Endothelial cell of umbilical vein (primary cell): ENCODE data around the gene GGNBP2. TPM values are rescaled to one million over a fixed set of nuclear protein-coding genes. Genes with fewer than 3 reads are reported as not detected.

Experiments
- BruUV-seq: library from RNA; stranded (reverse); fragments of 400-500 nt; replicated peaks from 2 replicates; lab custom pipeline; 2021; lab: Mats Ljungman, UMichigan
- CTCF ChIA-PET: fragments of 300-600, 350-600 bp; sonication (Branson Sonifier 250); formaldehyde crosslinking; loops from one replicate; lab custom pipeline; 2021; ENCODE audit warnings: antibody characterized with exemption, inconsistent platforms; lab: Charles Lee
- POLR2A ChIA-PET: fragments of 300-600, 350-600 bp; sonication (Branson Sonifier 250); formaldehyde crosslinking; loops from one replicate; lab custom pipeline; 2021; ENCODE audit warnings: antibody characterized with exemption, inconsistent platforms; lab: Charles Lee
- DNase-seq: peaks from one replicate; pipeline ENCODE4 v3.0.0-alpha.2; 2011; ENCODE audit warnings: low read depth, low spot score
- FAIRE-seq: peaks from 2 replicates; lab custom pipeline; 2011; peaks lifted over from hg19 to GRCh38; lab: Jason Lieb, UNC
- H2AFZ ChIP-seq: 2 replicates; pipeline ENCODE4 v1.6.0; 2012; ENCODE audit warnings: low read depth, low read length, control low read depth, inconsistent platforms
- H3K27ac ChIP-seq: 2 replicates; pipeline ENCODE4 v1.5.1; 2011; ENCODE audit warnings: low read depth, mild to moderate bottlenecking, control low read depth, low read length, moderate library complexity; ENCODE audit not compliant: insufficient read depth
- H3K27me3 ChIP-seq, 2 experiments: 2 replicates each; pipeline versions ENCODE4 v1.6.0 to v1.6.1; 2011; ENCODE audit warnings: low read length in 2 of 2, mixed read lengths in 1 of 2; ENCODE audit not compliant: control insufficient read depth in 2 of 2, insufficient read depth in 2 of 2
- H3K36me3 ChIP-seq, 2 experiments: 2 replicates in 1 of 2; 3 replicates in 1 of 2; pipeline ENCODE4 v1.5.1; 2011; ENCODE audit warnings: low read length in 2 of 2, mild to moderate bottlenecking in 1 of 2, moderate library complexity in 1 of 2; ENCODE audit not compliant: control insufficient read depth in 2 of 2, insufficient read depth in 2 of 2; ENCODE audit errors: extremely low read depth in 1 of 2
- H3K4me1 ChIP-seq: 3 replicates; pipeline ENCODE4 v1.5.1; 2011; ENCODE audit warnings: mild to moderate bottlenecking, low read length; ENCODE audit not compliant: control insufficient read depth, insufficient read depth; ENCODE audit errors: extremely low read depth
- H3K4me2 ChIP-seq: 2 replicates; pipeline ENCODE4 v1.6.1; 2011; ENCODE audit warnings: low read length, control low read depth, mixed read lengths; ENCODE audit not compliant: insufficient read depth
- H3K4me3 ChIP-seq, 3 experiments: fragments of 200-600 bp in 1 of 3; sonication (generic), shearing (Covaris generic) in 1 of 3; replicated peaks in 1 of 3; 2 replicates each; pipeline ENCODE4 v1.5.1; 2011 to 2016; ENCODE audit warnings: control low read depth in 3 of 3, low read length in 3 of 3, mild to moderate bottlenecking in 2 of 3, inconsistent platforms in 1 of 3, low read depth in 1 of 3, moderate library complexity in 1 of 3; ENCODE audit not compliant: insufficient read depth in 1 of 3
- H3K79me2 ChIP-seq: 2 replicates; pipeline ENCODE4 v1.6.0; 2012; ENCODE audit warnings: low read length, inconsistent platforms; ENCODE audit not compliant: control insufficient read depth, insufficient read depth
- H3K9ac ChIP-seq: replicated peaks from 2 replicates; pipeline ENCODE3; 2011; ENCODE audit warnings: low read length, control low read depth; ENCODE audit not compliant: insufficient read depth; ENCODE audit errors: extremely low read depth
- H3K9me1 ChIP-seq: replicated peaks from 3 replicates; pipeline ENCODE4 v1.6.0; 2011; ENCODE audit warnings: mild to moderate bottlenecking, low read length; ENCODE audit not compliant: control insufficient read depth, insufficient read depth; ENCODE audit errors: extremely low read depth
- H3K9me3 ChIP-seq: replicated peaks from 2 replicates; pipeline ENCODE4 v1.5.1; 2012; ENCODE audit warnings: low read length, inconsistent platforms; ENCODE audit not compliant: control insufficient read depth, insufficient read depth
- H4K20me1 ChIP-seq: replicated peaks from 2 replicates; pipeline ENCODE3; 2011; ENCODE audit warnings: mild to moderate bottlenecking, low read length; ENCODE audit not compliant: control insufficient read depth, insufficient read depth; ENCODE audit errors: extremely low read depth
- CTCF ChIP-seq, 2 donors: IDR thresholded peaks; 1 replicate in 1 of 2; 2 replicates in 1 of 2; pipeline ENCODE4 v1.5.1; 2011; ENCODE audit warnings: low read length in 2 of 2, mild to moderate bottlenecking in 2 of 2, moderate library complexity in 2 of 2, control low read depth in 1 of 2, inconsistent platforms in 1 of 2, low read depth in 1 of 2; ENCODE audit not compliant: insufficient read depth in 1 of 2; ENCODE audit errors: extremely low read depth in 1 of 2
- EZH2 ChIP-seq: IDR thresholded peaks from 2 replicates; pipeline ENCODE4 v1.6.1; 2012; ENCODE audit warnings: borderline replicate concordance, low read depth, mild to moderate bottlenecking, moderate library complexity, low read length, inconsistent platforms; ENCODE audit not compliant: severe bottlenecking
- FOS ChIP-seq: IDR thresholded peaks from 2 replicates; pipeline ENCODE4 v1.6.1; 2011; ENCODE audit warnings: mild to moderate bottlenecking, low read length, moderate library complexity, borderline replicate concordance; ENCODE audit not compliant: insufficient read depth
- GATA2 ChIP-seq: IDR thresholded peaks from 2 replicates; pipeline ENCODE4 v1.7.0; 2011; ENCODE audit warnings: low read depth, mild to moderate bottlenecking, moderate library complexity, mixed read lengths, low read length; ENCODE audit not compliant: insufficient read length, insufficient read depth
- JUN ChIP-seq: IDR thresholded peaks from 2 replicates; pipeline ENCODE4 v1.6.1; 2011; ENCODE audit warnings: borderline replicate concordance, low read depth; ENCODE audit not compliant: insufficient read length, insufficient read depth
- MAX ChIP-seq: IDR thresholded peaks from 2 replicates; pipeline ENCODE4 v1.6.1; 2011; ENCODE audit not compliant: insufficient read depth, insufficient read length
- MYC ChIP-seq: IDR thresholded peaks from one replicate; pipeline ENCODE4 v1.6.1; 2011; ENCODE audit warnings: mild to moderate bottlenecking, low read depth, low read length
- POLR2A ChIP-seq: IDR thresholded peaks from 2 replicates; pipeline ENCODE4 v1.6.1; 2012; ENCODE audit warnings: low read depth, mild to moderate bottlenecking, control low read depth, low read length
- POLR2AphosphoS5 ChIP-seq: IDR thresholded peaks from 2 replicates; pipeline ENCODE4 v1.6.1; 2012; ENCODE audit warnings: low read depth, mild to moderate bottlenecking, control low read depth, low read length, moderate library complexity; ENCODE audit not compliant: insufficient read depth
- dilution Hi-C: fragments of 300-500 bp; cut with MboI; formaldehyde crosslinking; loops from one replicate; pipeline ENCODE4 v1.15.0; 2019; ENCODE audit warnings: low sequenced_read_pairs; ENCODE audit not compliant: extremely low pct_ligation_motif_present
- intact Hi-C: fragments of 100-400 bp; cut with micrococcal nuclease; formaldehyde crosslinking; loops from one replicate; pipeline ENCODE4 v1.10.0; 2022
- polyA plus RNA-seq, 4 experiments: library from polyadenylated mRNA; depleted of rRNA in 3 of 4; stranded (reverse) in 3 of 4; unstranded in 1 of 4; fragments of >200 nt; gene quantifications; 2 replicates each; pipeline versions ENCODE4 v1.2.1 to v1.2.3, GENCODE V29; 2011 to 2012; ENCODE audit warnings: missing spikeins in 1 of 4
- total RNA-seq: library from RNA; stranded (reverse); gene quantifications from 2 replicates; pipeline ENCODE4 v1.2.3, GENCODE V29; 2021

GGNBP2 gene
- total and polyA plus RNA-seq, 2 donors (not counting 3 experiments of a cell fraction or from before 2014, with no cell fraction given): 52.6 to 77.6 TPM

GRCh38 chr17:36614081-36614480, 69.4 kb downstream of the GGNBP2 start:
- H3K9me3 ChIP-seq: no peaks in the 10 kb centered on the region
- H3K4me2 ChIP-seq: no peak overlapping the region
- no peaks in the 10 kb centered on the region for H3K79me2 ChIP-seq
- no peaks in the 10 kb centered on the region for H3K36me3 ChIP-seq
- H3K9me1 ChIP-seq: no peaks in the 10 kb centered on the region
- BruUV-seq: no TSS peak
- intact Hi-C loops (no loop called here), dilution Hi-C loops (no loop called here)
- H3K4me1 ChIP-seq: no peaks in the 10 kb centered on the region
- DNase-seq (no peak), FAIRE-seq (no peak)
- peaks cover 0 to 5% of the 10 kb centered on the region in 2 experiments for H3K27me3 ChIP-seq
- no peak overlapping the region for H3K4me3 ChIP-seq
- ChIA-PET POLR2A (no interaction called here), CTCF (interaction anchor here (1.0 to 1.5 kb wide), 3 partner anchors 10 to 626 kb away, joined by 4 to 9 read pairs (median 8); no protein-coding TSS in a partner anchor)
- H3K27ac ChIP-seq: no peak overlapping the region
- TF ChIP-seq EZH2 (no peak), FOS (no peak), JUN (no peak), MAX (no peak), POLR2AphosphoS5 (no peak), MYC (no peak), GATA2 (no peak), CTCF (IDR thresholded peaks at IDR 0.05; ENCODE audit: extremely low read depth in 1 of 2, insufficient read depth in 1 of 2, low read depth in 1 of 2, low read length in 2 of 2) (no peak), POLR2A (no peak)
- no peaks in the 10 kb centered on the region for H4K20me1 ChIP-seq
- no peak overlapping the region for H2AFZ ChIP-seq
- no peak overlapping the region for H3K9ac ChIP-seq
